HG02798 (cell line): ENCODE measurements around the gene FCHSD1.

Experiments
- ATAC-seq: cut with Tn5 transposase; IDR thresholded peaks from one replicate; pipeline ENCODE4 v1.9.1; 2021; ENCODE audit warnings: mild to moderate bottlenecking; ENCODE audit not compliant: unreplicated experiment, poor library complexity

FCHSD1 gene

DNA sequence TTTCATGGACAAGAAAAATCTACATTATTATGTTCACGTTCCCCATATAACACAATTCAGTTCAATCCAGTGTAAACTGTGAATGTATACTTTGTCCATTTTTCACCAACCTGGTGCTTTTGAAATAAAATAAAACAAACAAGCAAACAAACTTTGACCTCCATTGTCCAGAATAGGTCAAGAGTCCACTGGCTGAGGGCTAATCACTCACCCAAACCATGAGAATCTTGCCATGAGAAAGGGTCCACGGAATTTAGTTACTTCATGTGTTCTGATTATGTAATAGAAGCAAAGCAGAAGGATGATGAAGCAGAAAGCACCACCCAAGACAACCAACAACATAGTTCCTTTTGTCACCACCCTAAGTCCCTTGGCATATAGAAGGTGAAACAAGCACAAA lies 61.1 kb downstream of the FCHSD1 start:
- ATAC-seq, result no peak
